ENCODE data around the gene CELF6. TPM values are rescaled to one million over a fixed set of nuclear protein-coding genes. Genes with fewer than 3 reads are reported as not detected.

The CELF6 gene
- total RNA-seq: 1 to 10 TPM; 1.2 to 4.6 (median 2.5) TPM

- Histone ChIP-seq H3K27me3 (no peaks in the 10 kb centered on the region), H3K9me3 (no peaks in the 10 kb centered on the region), H3K36me3 (no peaks in the 10 kb centered on the region), H3K4me1 (peaks cover 5 to 16% (median 14%) of the 10 kb centered on the region in 4 donors), H3K27ac (replicated peaks in 1 of 4) (peak within 1 kb of the TSS in 1 of 4 donors; percentile 23), H3K4me3 (peak within 1 kb of the TSS; percentile 54 to 64 (median 58))
- TF ChIP-seq POLR2A (IDR thresholded peaks at IDR 0.05; ENCODE audit: low read depth) (no peak), EP300 (IDR thresholded peaks at IDR 0.05) (no peak), CTCF (IDR thresholded peaks at IDR 0.05) (no peak), POLR2AphosphoS5 (IDR thresholded peaks at IDR 0.05) (no peak)
- intact Hi-C loops (cut with DNase I): no loop called here
- WGBS: 2% methylated on average over 25 of the region's 58 CpGs
- DNase-seq (ENCODE audit: extremely low spot score): peak; percentile 92
Observed at GRCh38 chr15:72319985-72320671, at the start of gene CELF6. Gene CELF6 (minus strand): TSS chr15:72320157. CDS start chr15:72319874, 283 bp downstream.

GRCh38 chr15:72368899-72369298 lies 48.9 kb upstream of the CELF6 start:
- Histone ChIP-seq H3K27me3 (no peaks in the 10 kb centered on the region), H3K27ac (replicated peaks in 1 of 4) (peak overlapping the region in 2 of 4 donors; percentile 18), H3K36me3 (peaks cover 0 to 45% (median 11%) of the 10 kb centered on the region in 4 donors), H3K9me3 (no peaks in the 10 kb centered on the region), H3K4me3 (no peak overlapping the region), H3K4me1 (peaks cover 5 to 46% (median 38%) of the 10 kb centered on the region in 4 donors)
- intact Hi-C loops (cut with DNase I): no loop called here
- no peak for TF ChIP-seq POLR2A (IDR thresholded peaks at IDR 0.05; ENCODE audit: low read depth)
- TF ChIP-seq POLR2AphosphoS5 (IDR thresholded peaks at IDR 0.05): no peak
- TF ChIP-seq EP300 (IDR thresholded peaks at IDR 0.05): no peak
- no peak for TF ChIP-seq CTCF (IDR thresholded peaks at IDR 0.05)
- WGBS: 66% methylated on average over 2 of the region's 2 CpGs
- no peak for DNase-seq (ENCODE audit: extremely low spot score)

GRCh38 chr15:72368325-72368724 lies 48.4 kb upstream of the CELF6 start:
- DNase-seq (ENCODE audit: extremely low spot score): no peak
- intact Hi-C loops (cut with DNase I): no loop called here
- 60% methylated on average over 2 of the region's 2 CpGs for WGBS
- TF ChIP-seq EP300 (IDR thresholded peaks at IDR 0.05): no peak
- TF ChIP-seq POLR2A (IDR thresholded peaks at IDR 0.05; ENCODE audit: low read depth): no peak
- TF ChIP-seq CTCF (IDR thresholded peaks at IDR 0.05): no peak
- no peak for TF ChIP-seq POLR2AphosphoS5 (IDR thresholded peaks at IDR 0.05)
- H3K4me3 ChIP-seq: no peak overlapping the region
- H3K27me3 ChIP-seq: no peaks in the 10 kb centered on the region
- peak overlapping the region in 1 of 4 donors; percentile 18 for H3K27ac ChIP-seq (replicated peaks in 1 of 4)
- H3K9me3 ChIP-seq: no peaks in the 10 kb centered on the region
- H3K36me3 ChIP-seq: peaks cover 0 to 46% (median 11%) of the 10 kb centered on the region in 4 donors
- peaks cover 5 to 40% (median 32%) of the 10 kb centered on the region in 4 donors for H3K4me1 ChIP-seq

- DNase-seq (ENCODE audit: extremely low spot score): no peak
- TF ChIP-seq CTCF (IDR thresholded peaks at IDR 0.05) (no peak), EP300 (IDR thresholded peaks at IDR 0.05) (no peak), POLR2AphosphoS5 (IDR thresholded peaks at IDR 0.05) (no peak), POLR2A (IDR thresholded peaks at IDR 0.05; ENCODE audit: low read depth) (no peak)
- H3K27ac ChIP-seq (replicated peaks in 1 of 4): no peak overlapping the region
- no peak overlapping the region for H3K4me3 ChIP-seq
- H3K9me3 ChIP-seq: no peaks in the 10 kb centered on the region
- H3K27me3 ChIP-seq: no peaks in the 10 kb centered on the region
- peaks cover 0 to 40% (median 11%) of the 10 kb centered on the region in 4 donors for H3K36me3 ChIP-seq
- peaks cover 5 to 23% (median 20%) of the 10 kb centered on the region in 4 donors for H3K4me1 ChIP-seq
- WGBS: 83% methylated on average over 1 of the region's 1 CpG
- intact Hi-C loops (cut with DNase I): no loop called here
Observed at GRCh38 chr15:72365844-72366243, 45.9 kb upstream of the CELF6 start.
